H9 (cell line): ENCODE results near the gene ACOT8. TPM values are rescaled to one million over a fixed set of nuclear protein-coding genes. Genes with fewer than 3 reads are reported as not detected.
A peak's percentile ranks its signal among the peaks of the same experiment; 100 is the strongest.

Source experiments
- DNase-seq: peaks from one replicate; pipeline ENCODE4 v3.0.0-alpha.2; 2017
- H2AFZ ChIP-seq: one replicate; pipeline ENCODE4 v1.6.1; 2013; ENCODE audit warnings: mild to moderate bottlenecking, low read length, control low read depth, moderate library complexity
- H2AK5ac ChIP-seq: 2 replicates; pipeline ENCODE4 v1.6.1; 2013; ENCODE audit warnings: low read length, control low read depth, mixed read lengths; ENCODE audit not compliant: insufficient read length
- H2BK120ac ChIP-seq: one replicate; pipeline ENCODE4 v1.6.1; 2013; ENCODE audit warnings: low read depth, mild to moderate bottlenecking, low read length, control low read depth, inconsistent platforms; ENCODE audit not compliant: poor library complexity, severe bottlenecking
- H2BK12ac ChIP-seq: 2 replicates; pipeline ENCODE4 v1.6.1; 2013; ENCODE audit warnings: low read length, control low read depth, mixed read lengths, low read depth; ENCODE audit not compliant: insufficient read length
- H2BK15ac ChIP-seq: 2 replicates; pipeline ENCODE4 v1.6.1; 2013; ENCODE audit warnings: low read depth, low read length, control low read depth
- H2BK20ac ChIP-seq: one replicate; pipeline ENCODE4 v1.6.1; 2013; ENCODE audit warnings: low read depth, mild to moderate bottlenecking, low read length, control low read depth, inconsistent platforms; ENCODE audit not compliant: poor library complexity, severe bottlenecking
- H2BK5ac ChIP-seq: 2 replicates; pipeline ENCODE4 v1.6.1; 2013; ENCODE audit warnings: low read length, control low read depth, mixed read lengths; ENCODE audit not compliant: insufficient read length
- H3K14ac ChIP-seq: 2 replicates; pipeline ENCODE4 v1.6.1; 2013; ENCODE audit warnings: low read length, control low read depth; ENCODE audit not compliant: insufficient read depth
- H3K18ac ChIP-seq: 2 replicates; pipeline ENCODE4 v1.6.1; 2013; ENCODE audit warnings: low read depth, mild to moderate bottlenecking, mixed read lengths, low read length, control low read depth; ENCODE audit not compliant: insufficient read length
- H3K23ac ChIP-seq: 2 replicates; pipeline ENCODE4 v1.6.1; 2013; ENCODE audit warnings: low read length, control low read depth, mixed read lengths, low read depth; ENCODE audit not compliant: insufficient read length
- H3K23me2 ChIP-seq: 2 replicates; pipeline ENCODE4 v1.6.1; 2013; ENCODE audit warnings: low read depth, mild to moderate bottlenecking, mixed read lengths, low read length, control low read depth; ENCODE audit not compliant: insufficient read length, poor library complexity, severe bottlenecking
- H3K27ac ChIP-seq: 2 replicates; pipeline ENCODE4 v1.5.1; 2013; ENCODE audit warnings: low read length, control low read depth, mixed read lengths, low read depth; ENCODE audit not compliant: insufficient read length
- H3K27me3 ChIP-seq: 2 replicates; pipeline ENCODE4 v1.6.1; 2013; ENCODE audit warnings: low read length, control low read depth, inconsistent platforms; ENCODE audit not compliant: insufficient read depth
- H3K4ac ChIP-seq: 2 replicates; pipeline ENCODE4 v1.6.1; 2013; ENCODE audit warnings: low read depth, mild to moderate bottlenecking, control low read depth, inconsistent platforms, low read length, moderate library complexity
- H3K4me1 ChIP-seq: 2 replicates; pipeline ENCODE4 v1.6.1; 2013; ENCODE audit warnings: low read length, control low read depth, inconsistent platforms; ENCODE audit not compliant: insufficient read depth
- H3K4me2 ChIP-seq: 2 replicates; pipeline ENCODE4 v1.6.1; 2013; ENCODE audit warnings: low read length, control low read depth, mixed read lengths; ENCODE audit not compliant: insufficient read length, insufficient read depth
- H3K56ac ChIP-seq: 2 replicates; pipeline ENCODE4 v1.6.1; 2013; ENCODE audit warnings: low read depth, mild to moderate bottlenecking, mixed read lengths, low read length, control low read depth; ENCODE audit not compliant: insufficient read length
- H3K79me1 ChIP-seq: 2 replicates; pipeline ENCODE4 v1.6.1; 2013; ENCODE audit warnings: low read depth, mild to moderate bottlenecking, moderate library complexity, low read length, control low read depth, inconsistent platforms; ENCODE audit not compliant: insufficient read depth, poor library complexity, severe bottlenecking
- H3K79me2 ChIP-seq: 2 replicates; pipeline ENCODE4 v1.6.1; 2013; ENCODE audit warnings: low read length, control low read depth, inconsistent platforms; ENCODE audit not compliant: insufficient read depth
- H3K9ac ChIP-seq: 2 replicates; pipeline ENCODE4 v1.6.1; 2013; ENCODE audit warnings: low read length, control low read depth, mixed read lengths; ENCODE audit not compliant: insufficient read length; ENCODE audit errors: extremely low read depth
- H3K9me3 ChIP-seq: one replicate; pipeline ENCODE4 v1.6.1; 2013; ENCODE audit warnings: low read depth, low read length, inconsistent platforms; ENCODE audit not compliant: control insufficient read depth
- H3T11ph ChIP-seq: one replicate; pipeline ENCODE4 v1.6.1; 2013; ENCODE audit warnings: mild to moderate bottlenecking, low read length, control low read depth, inconsistent platforms
- H4K20me1 ChIP-seq: one replicate; pipeline ENCODE4 v1.6.1; 2013; ENCODE audit not compliant: control insufficient read depth, insufficient read length, insufficient read depth
- H4K5ac ChIP-seq: 2 replicates; pipeline ENCODE4 v1.6.1; 2013; ENCODE audit warnings: low read depth, mild to moderate bottlenecking, mixed read lengths, low read length, control low read depth; ENCODE audit not compliant: insufficient read length
- H4K8ac ChIP-seq: replicated peaks from 2 replicates; pipeline ENCODE4 v1.6.1; 2013; ENCODE audit warnings: low read length, control low read depth, mixed read lengths, low read depth; ENCODE audit not compliant: insufficient read length
- H4K91ac ChIP-seq: 2 replicates; pipeline ENCODE4 v1.6.1; 2013; ENCODE audit warnings: low read depth, mild to moderate bottlenecking, moderate library complexity, mixed read lengths, low read length, control low read depth; ENCODE audit not compliant: insufficient read length
- H3K27ac Mint-ChIP-seq, 3 experiments: 2 replicates in 2 of 3; 3 replicates in 1 of 3; pipeline ENCODE4 v1.8.0; 2020 to 2021; ENCODE audit warnings: mixed read lengths in 3 of 3, mild to moderate bottlenecking in 1 of 3, moderate library complexity in 1 of 3
- H3K27me3 Mint-ChIP-seq: 2 replicates; pipeline ENCODE4 v1.8.0; 2021; ENCODE audit warnings: low read depth, mild to moderate bottlenecking, moderate library complexity, mixed read lengths
- H3K36me3 Mint-ChIP-seq, 3 experiments: 2 replicates in 2 of 3; 3 replicates in 1 of 3; pipeline ENCODE4 v1.8.0; 2020 to 2021; ENCODE audit warnings: low read depth in 3 of 3, mixed read lengths in 3 of 3; ENCODE audit not compliant: insufficient read depth in 1 of 3
- H3K4me1 Mint-ChIP-seq, 2 experiments: 2 replicates each; pipeline ENCODE4 v1.8.0; 2020; ENCODE audit warnings: mixed read lengths in 2 of 2
- H3K4me3 Mint-ChIP-seq, 2 experiments: 2 replicates in 1 of 2; 3 replicates in 1 of 2; pipeline ENCODE4 v1.8.0; 2020 to 2021; ENCODE audit warnings: mild to moderate bottlenecking in 2 of 2, mixed read lengths in 2 of 2, moderate library complexity in 1 of 2
- H3K9me3 Mint-ChIP-seq, 2 experiments: 2 replicates in 1 of 2; 3 replicates in 1 of 2; pipeline ENCODE4 v1.8.0; 2020; ENCODE audit warnings: mild to moderate bottlenecking in 2 of 2, mixed read lengths in 2 of 2, moderate library complexity in 1 of 2
- CTCF ChIP-seq: fragments of 200-600 bp; sonication (generic); conservative IDR thresholded peaks from 3 replicates; pipeline ENCODE4 v1.8.0; 2021; ENCODE audit warnings: antibody characterized with exemption, mild to moderate bottlenecking
- WGBS: extraction: QIAGEN DNeasy Blood & Tissue Kit; methylation state at CpG from one replicate; pipeline ENCODE4 v1.1.7; 2013; ENCODE audit warnings: missing lambda C conversion rate, low lambda C conversion rate, mixed read lengths; ENCODE audit not compliant: insufficient read length; ENCODE audit errors: extremely low coverage; 5-methylcytosine and 5-hydroxymethylcytosine counted together
- total RNA-seq: library from RNA; stranded (reverse); gene quantifications from 2 replicates; pipeline ENCODE4 v1.2.1, GENCODE V29; 2021

Gene ACOT8
- total RNA-seq, 1 experiment from 2014 or later = 26.7 TPM

GRCh38 chr20:45814314-45814713 lies 42.9 kb downstream of the ACOT8 start:
- H3K9ac ChIP-seq = no peak overlapping the region
- no peak overlapping the region for H2AK5ac ChIP-seq
- H2BK15ac ChIP-seq = no peak overlapping the region
- no peak overlapping the region for H4K5ac ChIP-seq
- peaks cover 3% of the 10 kb centered on the region for H3K79me1 ChIP-seq
- Mint-ChIP-seq H3K4me3 (peak overlapping the region; percentile 17 to 51; a peak in 3 of 5 replicates), H3K9me3 (peaks cover 0 to 3% of the 10 kb centered on the region in 2 experiments; a peak in 2 of 5 replicates), H3K27me3 (no peaks in the 10 kb centered on the region), H3K36me3 (peaks cover 42 to 65% (median 60%) of the 10 kb centered on the region in 3 experiments), H3K4me1 (peaks cover 16 to 19% of the 10 kb centered on the region in 2 experiments), H3K27ac (0 out of 7 replicates have a peak overlapping the region, but pooled peaks of 1 of the 3 experiments have one; percentile 70)
- H3K27me3 ChIP-seq = no peaks in the 10 kb centered on the region
- peaks cover 10% of the 10 kb centered on the region; the same call in 1 of the 2 replicates for H3K79me2 ChIP-seq
- TF ChIP-seq CTCF = no peak
- no peaks in the 10 kb centered on the region for H3K4me1 ChIP-seq
- no peak overlapping the region for H3T11ph ChIP-seq
- no peak overlapping the region for H3K23ac ChIP-seq
- WGBS = no CpG with 5 or more reads among the region's 3 CpGs
- no peak for DNase-seq
- no peak overlapping the region for H3K27ac ChIP-seq
- no peaks in the 10 kb centered on the region for H4K20me1 ChIP-seq
- no peak overlapping the region for H3K4ac ChIP-seq
- no peak overlapping the region for H2BK12ac ChIP-seq
- H3K4me2 ChIP-seq = no peak overlapping the region
- H3K18ac ChIP-seq = no peak overlapping the region
- no peak overlapping the region for H3K14ac ChIP-seq
- no peak overlapping the region for H2BK5ac ChIP-seq
- no peak overlapping the region for H4K91ac ChIP-seq
- no peaks in the 10 kb centered on the region for H3K9me3 ChIP-seq
- H2AFZ ChIP-seq = no peak overlapping the region
- H3K23me2 ChIP-seq = peaks cover 7% of the 10 kb centered on the region
- no peak overlapping the region for H4K8ac ChIP-seq
- no peak overlapping the region for H2BK120ac ChIP-seq
- no peak overlapping the region for H3K56ac ChIP-seq
- H2BK20ac ChIP-seq = no peak overlapping the region
